Breast epithelium (tissue), 4 donors: ENCODE measurements around the gene MED7. TPM values are rescaled to one million over a fixed set of nuclear protein-coding genes. Genes with fewer than 3 reads are reported as not detected.

ENCODE experiments used
- DNase-seq, 2 donors: peaks; one replicate each; pipeline ENCODE4 v3.0.0-alpha.2; 2019; ENCODE audit warnings: low spot score in 2 of 2
- H3K27ac ChIP-seq, 2 donors: fragments of 200-600 bp; sonication (generic) in 1 of 2; one replicate each; pipeline ENCODE4 v1.5.1; 2016 to 2019; ENCODE audit warnings: mild to moderate bottlenecking in 1 of 2
- H3K27me3 ChIP-seq, 2 donors: fragments of 200-600 bp; sonication (generic) in 1 of 2; one replicate each; pipeline versions ENCODE4 v1.5.1 to v1.6.0; 2017 to 2019; ENCODE audit warnings: control low read depth in 1 of 2, mild to moderate bottlenecking in 1 of 2
- H3K36me3 ChIP-seq: fragments of 200-600 bp; one replicate; pipeline ENCODE4 v1.5.1; 2019
- H3K4me1 ChIP-seq, 2 donors: fragments of 200-600 bp; sonication (generic); one replicate each; pipeline ENCODE4 v1.5.1; 2016 to 2019; ENCODE audit warnings: control low read depth in 1 of 2
- H3K4me3 ChIP-seq, 3 donors: fragments of 200-600 bp; sonication (generic); 1 replicate in 2 of 3; 2 replicates in 1 of 3; pipeline ENCODE4 v1.5.1; 2016 to 2019; ENCODE audit warnings: mild to moderate bottlenecking in 3 of 3, moderate library complexity in 2 of 3
- H3K9me3 ChIP-seq, 2 donors: fragments of 200-600 bp; sonication (generic) in 1 of 2; one replicate each; pipeline ENCODE4 v1.5.1; 2016 to 2019; ENCODE audit warnings: control low read depth in 1 of 2
- CTCF ChIP-seq, 3 donors: fragments of 450-650 bp; IDR thresholded peaks; one replicate each; pipeline ENCODE4 v1.5.1; 2016 to 2017; ENCODE audit warnings: antibody characterized with exemption in 3 of 3, mild to moderate bottlenecking in 3 of 3, moderate library complexity in 3 of 3
- POLR2A ChIP-seq: fragments of 450-650 bp; IDR thresholded peaks from one replicate; pipeline ENCODE4 v1.6.1; 2016; ENCODE audit warnings: antibody characterized with exemption, mild to moderate bottlenecking, moderate library complexity
- POLR2AphosphoS5 ChIP-seq, 3 donors: sonication (generic); formaldehyde crosslinking; IDR thresholded peaks; one replicate each; pipeline ENCODE4 v1.6.1; 2017; ENCODE audit warnings: antibody characterized with exemption in 3 of 3
- intact Hi-C: fragments of 100-400 bp; cut with DNase I; formaldehyde crosslinking; loops from one replicate; pipeline ENCODE4 v1.15.1; 2023; ENCODE audit warnings: low total_unique reads
- total RNA-seq, 3 donors: library from RNA; depleted of rRNA; stranded (reverse); fragments of >200 nt; gene quantifications; one replicate each; pipeline ENCODE4 v1.1.0, GENCODE V29; 2016

Gene MED7
- total RNA-seq, 3 donors from 2014 or later, result 12.2 to 15.5 (median 14.4) TPM

DNA sequence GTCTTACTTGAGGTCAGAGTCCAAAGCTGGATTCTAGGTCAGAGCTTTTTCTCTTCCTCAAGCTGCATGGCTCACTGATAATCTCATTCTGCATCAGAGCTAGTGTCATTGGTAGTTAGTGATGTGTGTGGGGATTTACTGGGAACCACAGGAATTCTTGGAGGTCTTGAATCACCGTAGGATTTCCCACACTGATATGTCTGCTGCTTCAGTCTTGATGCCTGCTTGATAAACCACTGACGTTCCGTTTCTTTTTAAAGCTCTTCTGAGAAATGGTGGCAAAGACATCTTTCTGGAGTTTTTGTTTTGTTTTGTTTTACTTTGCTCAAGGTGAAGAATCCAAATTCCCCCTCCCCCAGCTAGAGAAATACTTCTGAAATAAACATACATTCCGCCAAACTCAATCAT, 24.6 kb upstream of the MED7 start:
- intact Hi-C loops, result no loop called here
- no peak for DNase-seq

DNA sequence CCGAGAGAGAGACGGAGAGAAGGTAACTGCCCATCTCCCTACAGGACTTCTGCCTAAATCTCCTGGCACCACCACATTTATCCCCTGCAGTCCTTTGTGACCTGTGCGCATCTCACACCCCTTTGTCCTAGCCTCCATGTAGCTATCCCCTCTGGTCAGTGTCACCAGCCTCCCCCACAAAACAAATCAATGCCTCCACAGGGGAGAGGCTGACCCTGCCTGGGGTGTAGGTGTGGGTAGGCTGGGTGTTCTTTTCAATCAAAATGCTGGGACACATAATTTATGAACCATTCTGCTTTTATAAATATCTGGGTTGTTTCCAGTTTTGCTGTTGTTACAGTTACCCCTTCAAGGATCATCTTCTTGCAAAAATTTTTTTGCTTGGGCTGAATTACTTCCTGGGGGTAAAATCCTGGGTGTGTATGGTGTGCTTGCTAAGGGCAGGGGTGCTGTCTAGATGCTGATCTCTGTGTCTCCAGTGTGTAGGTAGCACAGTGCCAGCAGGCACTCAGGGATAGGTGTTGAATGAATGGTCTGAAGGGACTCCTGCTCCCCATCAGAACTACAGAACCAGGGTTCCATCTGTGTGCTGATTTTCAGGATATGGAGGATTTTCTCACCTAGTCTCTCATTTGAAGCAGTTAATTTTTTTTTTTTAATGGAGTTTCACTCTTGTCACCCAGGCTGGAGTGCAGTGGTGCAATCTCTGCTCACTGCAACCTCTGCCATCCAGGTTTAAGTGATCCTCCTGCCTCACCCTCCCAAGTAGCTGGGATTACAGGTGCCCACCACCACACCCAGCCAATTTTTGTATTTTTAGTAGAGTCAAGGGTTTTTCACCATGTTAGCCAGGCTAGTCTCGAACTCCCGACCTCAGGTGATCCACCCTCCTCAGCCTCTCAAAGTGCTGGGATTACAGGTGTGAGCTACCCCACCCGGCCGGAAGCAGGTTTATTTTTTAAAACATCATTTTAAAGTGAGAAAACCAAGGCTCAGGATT, 23.8 kb upstream of the MED7 start, which contains the start of gene GARIN3:
Gene GARIN3 (minus strand): TSS at position 51 of the 1,000 bp plus-strand sequence. CDS start 96 bp downstream, outside the sequence.
- H3K9me3 ChIP-seq, result no peaks in the 10 kb centered on the region
- intact Hi-C loops, result no loop called here

More for the DNA sequence above, 24.6 kb upstream of the MED7 start:
- Histone ChIP-seq H3K27me3 (peaks cover 0 to 10% of the 10 kb centered on the region in 2 donors), H3K36me3 (no peaks in the 10 kb centered on the region), H3K27ac (no peak overlapping the region), H3K4me1 (no peaks in the 10 kb centered on the region), H3K9me3 (no peaks in the 10 kb centered on the region), H3K4me3 (no peak overlapping the region)
- TF ChIP-seq POLR2AphosphoS5 (IDR thresholded peaks at IDR 0.05) (no peak), POLR2A (no peak), CTCF (IDR thresholded peaks at IDR 0.05) (no peak)

DNA sequence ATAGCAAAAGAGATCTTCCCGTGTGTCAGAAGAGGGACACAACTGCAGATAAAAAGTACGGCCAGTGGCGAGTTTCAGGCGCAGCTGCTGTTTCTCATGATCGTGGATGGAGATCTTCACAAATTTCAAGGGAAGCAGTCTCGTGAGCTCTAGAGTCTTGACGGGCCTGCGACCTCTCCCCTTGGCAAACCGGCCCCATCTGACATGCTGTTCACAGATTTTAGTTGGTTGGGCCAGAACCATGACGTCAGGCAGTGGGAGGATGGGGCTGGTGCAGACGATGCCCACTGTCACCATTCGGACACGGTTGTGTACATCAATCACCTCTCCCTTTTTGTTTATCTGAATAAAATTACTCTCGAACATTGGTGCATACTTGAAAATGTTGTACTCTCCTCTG, 23.0 kb upstream of the MED7 start:
- no peak overlapping the region for H3K4me3 ChIP-seq
- peaks cover 0 to 12% of the 10 kb centered on the region in 2 donors for H3K27me3 ChIP-seq
- H3K4me1 ChIP-seq, result no peaks in the 10 kb centered on the region
- DNase-seq, result no peak
- no peaks in the 10 kb centered on the region for H3K36me3 ChIP-seq
- no peaks in the 10 kb centered on the region for H3K9me3 ChIP-seq
- TF ChIP-seq CTCF (IDR thresholded peaks at IDR 0.05) (no peak), POLR2AphosphoS5 (IDR thresholded peaks at IDR 0.05) (no peak), POLR2A (no peak)
- intact Hi-C loops, result no loop called here
- no peak overlapping the region for H3K27ac ChIP-seq

More for the DNA sequence above, 23.8 kb upstream of the MED7 start, which contains the start of gene GARIN3:
- Histone ChIP-seq H3K27me3 (peaks cover 0 to 12% of the 10 kb centered on the region in 2 donors), H3K27ac (no peak within 1 kb of the TSS), H3K36me3 (no peaks in the 10 kb centered on the region), H3K4me3 (no peak within 1 kb of the TSS), H3K4me1 (no peaks in the 10 kb centered on the region)
- no peak for DNase-seq
- no peak for TF ChIP-seq POLR2A
- no peak for TF ChIP-seq POLR2AphosphoS5 (IDR thresholded peaks at IDR 0.05)
- TF ChIP-seq CTCF (IDR thresholded peaks at IDR 0.05), result no peak

DNA sequence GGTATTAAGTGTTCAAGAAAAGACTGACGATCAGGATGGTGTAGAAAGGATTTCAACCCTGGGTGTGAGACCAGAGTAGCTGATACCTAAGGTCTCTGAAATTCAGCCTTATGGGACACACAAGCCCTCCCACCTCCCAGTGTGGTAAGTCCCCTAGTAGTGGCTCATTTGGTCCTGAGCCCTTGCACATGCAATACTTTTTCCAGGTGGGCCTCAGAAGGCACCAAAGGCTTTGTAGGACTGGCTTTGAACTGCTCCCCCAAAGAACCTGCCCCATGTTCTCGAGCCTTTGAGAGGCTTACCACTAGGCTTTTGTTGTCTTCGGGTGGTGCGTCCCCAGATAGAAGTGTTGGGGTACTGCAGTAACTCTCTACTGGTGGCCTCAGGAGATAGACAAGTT, 22.6 kb upstream of the MED7 start:
- no peak overlapping the region for H3K4me3 ChIP-seq
- no peak for DNase-seq
- H3K4me1 ChIP-seq, result no peaks in the 10 kb centered on the region
- TF ChIP-seq POLR2A (no peak), POLR2AphosphoS5 (IDR thresholded peaks at IDR 0.05) (no peak), CTCF (IDR thresholded peaks at IDR 0.05) (no peak)
- intact Hi-C loops, result no loop called here
- H3K27me3 ChIP-seq, result peaks cover 0 to 12% of the 10 kb centered on the region in 2 donors
- no peaks in the 10 kb centered on the region for H3K36me3 ChIP-seq
- no peaks in the 10 kb centered on the region for H3K9me3 ChIP-seq
- no peak overlapping the region for H3K27ac ChIP-seq

DNA sequence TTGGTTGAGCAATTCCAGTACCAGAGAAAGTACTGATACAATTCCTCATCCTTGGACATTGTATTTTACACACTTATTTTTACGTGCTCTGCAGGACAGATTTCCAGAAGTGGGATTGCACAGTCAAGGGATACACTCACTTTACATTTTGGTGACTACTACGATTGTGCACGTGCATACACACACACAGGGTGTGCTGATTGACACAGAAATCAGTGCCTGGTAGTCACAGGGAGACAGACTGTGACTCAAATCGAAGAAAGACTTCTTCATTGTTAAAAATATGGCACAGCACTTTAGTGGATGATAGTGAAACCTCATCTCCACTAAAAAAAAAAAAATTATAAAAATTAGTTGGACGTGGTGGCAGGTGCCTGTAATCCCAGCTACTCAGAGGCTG, 21.9 kb upstream of the MED7 start:
- H3K36me3 ChIP-seq, result no peaks in the 10 kb centered on the region
- H3K4me1 ChIP-seq, result no peaks in the 10 kb centered on the region
- no peak for DNase-seq
- H3K27me3 ChIP-seq, result peaks cover 0 to 12% of the 10 kb centered on the region in 2 donors
- no peaks in the 10 kb centered on the region for H3K9me3 ChIP-seq
- intact Hi-C loops, result no loop called here
- H3K4me3 ChIP-seq, result no peak overlapping the region
- H3K27ac ChIP-seq, result no peak overlapping the region
- no peak for TF ChIP-seq POLR2AphosphoS5 (IDR thresholded peaks at IDR 0.05)
- TF ChIP-seq POLR2A, result no peak
